Stromal cell of bone marrow (primary cell): ENCODE data around the gene P2RX2.

Experiments used
- DNase-seq: peaks from one replicate; pipeline ENCODE4 v3.0.0-alpha.2; 2012; ENCODE audit warnings: low read depth

Gene P2RX2

GRCh38 chr12:132662901-132663755 lies 44.6 kb downstream of the P2RX2 start:
- DNase-seq, result no peak

- no peak for DNase-seq
Observed at GRCh38 chr12:132664206-132665148, 45.9 kb downstream of the P2RX2 start.

DNA sequence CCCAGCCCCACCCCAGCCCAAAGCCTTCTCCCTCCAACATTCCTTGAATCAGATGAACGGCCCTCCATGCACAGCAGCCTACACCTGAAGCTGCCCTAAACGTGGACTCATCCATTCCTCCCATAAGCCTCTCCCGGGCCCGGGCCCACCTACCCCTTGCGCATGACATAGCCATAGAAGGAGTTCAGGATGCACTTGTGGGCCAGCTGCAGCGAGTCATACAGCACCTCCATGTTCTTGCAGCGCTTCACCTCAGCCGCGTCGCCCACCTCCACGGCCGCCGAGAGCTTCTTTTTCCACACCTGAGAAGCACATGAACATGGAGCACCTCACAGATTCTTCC lies 46.5 kb downstream of the P2RX2 start:
- no peak for DNase-seq

DNA sequence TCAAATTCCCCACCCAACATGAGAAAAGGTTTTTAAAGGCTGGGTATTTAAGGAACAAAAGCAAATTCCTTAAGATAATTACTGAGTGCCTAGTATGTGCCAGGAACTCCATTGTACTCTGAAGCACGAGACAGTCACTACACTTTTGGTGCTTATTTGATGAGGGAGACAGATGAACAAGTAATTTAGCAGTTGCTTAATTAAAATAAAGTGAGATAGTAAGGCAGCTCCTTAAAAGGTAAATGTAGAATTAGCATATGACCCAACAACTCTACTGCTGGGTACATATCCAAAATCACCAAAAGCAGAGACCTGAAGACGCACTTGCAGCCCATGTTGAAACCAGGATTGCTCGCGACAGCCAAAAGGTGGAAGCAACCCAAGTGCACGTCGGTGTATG lies 47.2 kb downstream of the P2RX2 start:
- DNase-seq, result no peak

- DNase-seq, result no peak
Observed at GRCh38 chr12:132668191-132669088, 49.9 kb downstream of the P2RX2 start.

- DNase-seq, result no peak
Observed at GRCh38 chr12:132669166-132669879, 50.7 kb downstream of the P2RX2 start.
